ENCODE data around the gene RIC8A.

RIC8A gene

DNA sequence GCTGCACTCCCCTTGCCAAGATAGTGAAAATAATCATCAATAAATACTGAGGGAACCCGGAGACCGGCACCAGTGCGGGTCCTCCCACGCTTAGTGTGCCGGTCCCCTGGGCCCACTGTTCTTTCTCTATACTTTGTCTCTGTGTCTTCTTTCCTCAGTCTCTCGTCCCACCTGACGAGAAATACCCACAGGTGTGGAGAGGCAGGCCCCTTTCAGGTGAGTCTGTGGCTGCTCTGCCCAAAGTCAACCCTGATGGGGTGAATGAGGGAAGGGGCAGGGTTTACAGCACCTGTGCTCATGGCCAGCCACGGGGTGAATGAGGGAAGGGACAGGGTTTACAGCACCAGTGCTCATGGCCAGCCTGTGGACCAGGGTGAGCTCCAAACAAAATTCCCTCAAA, 5.0 kb upstream of the RIC8A start:
- no peak overlapping the region for H3K4me3 ChIP-seq (ENCODE audit: low read length)
- TF ChIP-seq, protein P1, sequence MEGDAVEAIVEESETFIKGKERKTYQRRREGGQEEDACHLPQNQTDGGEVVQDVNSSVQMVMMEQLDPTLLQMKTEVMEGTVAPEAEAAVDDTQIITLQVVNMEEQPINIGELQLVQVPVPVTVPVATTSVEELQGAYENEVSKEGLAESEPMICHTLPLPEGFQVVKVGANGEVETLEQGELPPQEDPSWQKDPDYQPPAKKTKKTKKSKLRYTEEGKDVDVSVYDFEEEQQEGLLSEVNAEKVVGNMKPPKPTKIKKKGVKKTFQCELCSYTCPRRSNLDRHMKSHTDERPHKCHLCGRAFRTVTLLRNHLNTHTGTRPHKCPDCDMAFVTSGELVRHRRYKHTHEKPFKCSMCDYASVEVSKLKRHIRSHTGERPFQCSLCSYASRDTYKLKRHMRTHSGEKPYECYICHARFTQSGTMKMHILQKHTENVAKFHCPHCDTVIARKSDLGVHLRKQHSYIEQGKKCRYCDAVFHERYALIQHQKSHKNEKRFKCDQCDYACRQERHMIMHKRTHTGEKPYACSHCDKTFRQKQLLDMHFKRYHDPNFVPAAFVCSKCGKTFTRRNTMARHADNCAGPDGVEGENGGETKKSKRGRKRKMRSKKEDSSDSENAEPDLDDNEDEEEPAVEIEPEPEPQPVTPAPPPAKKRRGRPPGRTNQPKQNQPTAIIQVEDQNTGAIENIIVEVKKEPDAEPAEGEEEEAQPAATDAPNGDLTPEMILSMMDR (conservative IDR thresholded peaks at IDR 0.05; ENCODE audit: low read length), result no peak
- DNase-seq (ENCODE audit: low read depth), result no peak

GRCh38 chr11:203056-203944, 4.2 kb upstream of the RIC8A start:
- TF ChIP-seq, protein P1 (conservative IDR thresholded peaks at IDR 0.05; ENCODE audit: low read length), result no peak
- no peak overlapping the region for H3K4me3 ChIP-seq (ENCODE audit: low read length)
- DNase-seq (ENCODE audit: low read depth), result no peak

- TF ChIP-seq, protein P1 (conservative IDR thresholded peaks at IDR 0.05; ENCODE audit: low read length), result no peak
- no peak for DNase-seq (ENCODE audit: low read depth)
- H3K4me3 ChIP-seq (ENCODE audit: low read length), result no peak overlapping the region
Measured at GRCh38 chr11:203945-204586, 3.4 kb upstream of the RIC8A start.

DNA sequence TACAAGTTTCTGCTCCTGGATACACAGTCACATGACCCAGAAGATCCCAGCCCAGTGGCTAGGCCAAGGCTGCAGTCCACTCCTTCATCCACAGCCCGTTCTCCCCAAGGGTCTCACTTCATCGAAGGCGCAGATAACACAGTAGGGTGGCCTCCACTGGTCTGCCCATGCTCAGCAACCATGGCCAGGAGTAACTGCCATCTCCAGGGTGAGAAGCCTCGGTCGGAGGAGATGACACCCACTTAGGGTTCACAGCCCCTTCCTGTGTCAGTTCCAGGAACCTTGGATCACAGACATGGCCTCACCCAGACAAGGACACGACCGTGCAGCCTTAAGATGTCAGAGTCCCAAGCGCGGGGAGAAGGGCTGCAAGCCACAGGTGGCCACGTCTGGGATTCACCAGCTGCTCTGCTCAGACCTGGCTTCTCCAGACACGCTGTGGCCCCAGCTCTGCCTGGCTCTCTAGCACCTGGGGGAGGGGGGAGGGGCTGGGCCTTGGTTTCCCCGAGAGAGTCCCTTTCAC, 2.9 kb upstream of the RIC8A start:
- DNase-seq (ENCODE audit: low read depth), result no peak
- TF ChIP-seq, protein P1 (conservative IDR thresholded peaks at IDR 0.05; ENCODE audit: low read length), result no peak

DNA sequence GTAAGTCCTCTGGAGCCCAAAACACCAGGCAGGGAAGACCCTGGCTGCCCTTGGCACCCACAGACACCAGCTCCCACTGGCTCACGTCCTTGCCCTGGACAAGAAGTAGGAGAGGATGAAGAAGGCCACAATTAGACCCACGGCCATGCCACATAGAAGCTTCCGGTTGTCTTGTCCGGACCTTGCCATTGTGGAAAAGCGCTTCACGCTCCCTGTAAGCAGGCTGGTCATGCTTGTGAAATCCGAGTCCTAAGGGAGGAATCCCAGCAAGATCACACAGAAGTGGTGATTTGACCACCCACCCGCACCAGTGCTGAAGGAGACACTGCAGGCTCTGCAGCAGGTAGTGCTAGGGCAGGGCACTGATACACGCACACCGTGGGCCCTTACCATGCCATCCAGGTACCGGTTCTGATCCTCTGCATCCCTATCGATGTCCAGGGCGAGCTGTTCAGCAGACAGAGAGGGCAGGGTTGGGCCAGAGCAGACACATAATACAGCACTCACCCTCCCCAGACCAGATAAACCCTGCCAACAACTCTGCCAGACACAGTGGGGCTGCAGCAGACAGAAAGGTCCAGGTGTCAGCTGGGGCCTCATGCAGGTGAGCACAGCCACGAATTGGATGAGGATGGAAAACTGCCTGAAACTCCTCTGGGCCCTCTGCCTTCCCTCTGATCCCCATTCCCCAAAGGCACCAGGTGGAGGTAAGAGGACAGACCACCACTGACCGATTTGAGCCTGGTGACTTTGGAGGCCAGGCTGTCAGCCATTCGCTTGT, 2.1 kb upstream of the RIC8A start:
- DNase-seq (ENCODE audit: low read depth), result no peak
- peak overlapping the region; percentile 99 for H3K4me3 ChIP-seq (ENCODE audit: low read length)
- TF ChIP-seq, protein P1 (conservative IDR thresholded peaks at IDR 0.05; ENCODE audit: low read length), result no peak

More for the DNA sequence above, 2.9 kb upstream of the RIC8A start:
- H3K4me3 ChIP-seq (ENCODE audit: low read length), result no peak overlapping the region

GRCh38 chr11:206002-206384, 1.5 kb upstream of the RIC8A start:
- no peak for DNase-seq (ENCODE audit: low read depth)
- H3K4me3 ChIP-seq (ENCODE audit: low read length), result peak overlapping the region; percentile 99
- TF ChIP-seq, protein P1 (conservative IDR thresholded peaks at IDR 0.05; ENCODE audit: low read length), result no peak
